CD4-positive, alpha-beta T cell treated with Interleukin-6 for 4 hours (primary cell): ENCODE measurements around the gene CNOT10.

ENCODE experiments used
- DNase-seq: peaks from one replicate; pipeline ENCODE4 v3.0.0-alpha.2; 2020; ENCODE audit warnings: mixed read lengths

CNOT10 gene

DNA sequence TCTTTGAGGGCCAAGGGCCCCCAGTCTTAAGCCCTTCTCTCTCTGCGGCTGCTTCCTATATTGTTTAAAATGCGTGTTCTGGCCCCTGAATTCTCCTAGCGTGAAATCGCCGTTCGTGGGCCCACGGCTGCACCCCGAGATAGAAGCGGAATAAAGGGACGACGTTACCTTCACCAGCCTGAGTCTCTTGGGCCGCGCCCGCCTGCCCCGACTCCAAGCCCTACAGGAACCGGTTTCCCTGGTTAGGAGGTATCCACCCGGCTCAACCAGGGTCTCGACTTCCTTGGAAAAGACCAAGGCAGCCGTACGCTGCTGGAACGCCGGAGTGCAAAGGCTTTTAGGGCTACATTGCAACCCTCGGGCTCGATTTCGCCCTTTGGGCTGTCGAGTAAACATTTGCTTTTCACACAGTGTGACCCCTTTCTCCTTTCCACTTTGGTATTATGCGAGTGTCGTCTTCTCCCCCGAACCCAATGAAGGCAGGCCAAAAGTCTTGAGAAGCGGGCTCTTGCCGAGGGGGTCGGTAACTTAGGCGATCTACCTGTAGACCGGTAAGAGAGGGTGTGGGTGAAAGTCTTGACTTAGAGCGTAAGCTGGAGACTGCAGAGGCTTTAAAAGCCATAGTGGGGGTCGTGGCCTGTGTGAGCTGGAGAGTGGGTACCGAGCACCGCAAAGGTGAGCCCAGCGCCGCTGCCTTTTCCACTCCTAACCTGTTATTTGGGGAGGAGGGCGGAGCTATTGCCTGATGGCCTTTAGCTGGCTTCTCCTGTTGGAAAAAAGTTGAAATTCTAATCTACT, 134.8 kb downstream of the CNOT10 start:
- DNase-seq = no peak

DNA sequence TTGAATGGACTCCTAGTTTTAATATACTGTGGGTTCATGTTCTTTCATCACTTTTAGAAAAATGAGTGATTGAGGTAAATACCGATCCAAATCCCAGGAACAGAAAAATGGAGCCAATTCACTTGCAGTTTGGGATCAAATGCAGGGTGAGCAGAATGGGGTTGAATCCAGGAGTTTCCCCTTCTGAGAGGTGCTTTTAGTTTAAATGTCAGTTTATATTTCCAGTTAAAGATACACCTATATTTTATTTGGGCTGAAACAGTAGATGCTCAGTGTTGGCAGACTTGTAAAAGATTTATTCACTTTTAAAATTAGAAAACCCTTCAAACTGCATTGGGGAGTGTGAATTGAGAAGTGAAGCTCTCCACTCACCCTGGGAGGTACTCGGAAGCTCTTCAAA, 135.4 kb downstream of the CNOT10 start:
- DNase-seq = no peak

DNA sequence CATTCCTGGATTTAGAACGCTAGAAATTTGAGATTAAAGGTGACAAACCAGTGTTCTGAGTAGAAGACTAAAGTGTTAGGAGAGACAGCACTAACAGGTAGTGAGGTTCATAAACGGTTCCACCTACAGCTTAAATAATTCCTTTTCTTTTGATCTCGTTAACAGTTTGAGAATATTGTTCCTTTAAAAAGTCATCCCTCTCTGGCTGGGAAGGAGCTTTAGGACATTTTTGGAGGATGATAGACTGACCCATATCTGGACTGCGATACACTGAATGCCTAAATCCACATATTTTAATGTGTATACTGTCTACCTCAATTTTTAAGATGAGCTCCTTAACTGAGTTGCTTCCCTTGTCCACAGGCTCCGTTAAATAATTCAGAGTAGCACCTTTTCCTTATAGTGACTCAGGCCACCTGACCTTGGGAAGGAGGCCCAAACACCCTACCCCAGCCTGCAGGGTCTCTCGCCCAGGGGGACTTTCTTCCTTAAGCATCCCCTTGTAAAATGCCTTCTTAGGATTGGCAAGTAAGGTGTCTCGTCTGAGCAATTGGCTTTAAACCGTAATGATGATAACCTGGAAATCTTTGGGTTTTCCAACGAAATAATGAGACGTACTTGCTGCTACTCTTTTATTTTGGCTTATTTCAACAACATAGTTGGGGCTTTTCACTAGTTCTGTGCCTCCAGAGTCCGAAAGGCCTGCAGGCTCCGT, 136.1 kb downstream of the CNOT10 start:
- no peak for DNase-seq

DNA sequence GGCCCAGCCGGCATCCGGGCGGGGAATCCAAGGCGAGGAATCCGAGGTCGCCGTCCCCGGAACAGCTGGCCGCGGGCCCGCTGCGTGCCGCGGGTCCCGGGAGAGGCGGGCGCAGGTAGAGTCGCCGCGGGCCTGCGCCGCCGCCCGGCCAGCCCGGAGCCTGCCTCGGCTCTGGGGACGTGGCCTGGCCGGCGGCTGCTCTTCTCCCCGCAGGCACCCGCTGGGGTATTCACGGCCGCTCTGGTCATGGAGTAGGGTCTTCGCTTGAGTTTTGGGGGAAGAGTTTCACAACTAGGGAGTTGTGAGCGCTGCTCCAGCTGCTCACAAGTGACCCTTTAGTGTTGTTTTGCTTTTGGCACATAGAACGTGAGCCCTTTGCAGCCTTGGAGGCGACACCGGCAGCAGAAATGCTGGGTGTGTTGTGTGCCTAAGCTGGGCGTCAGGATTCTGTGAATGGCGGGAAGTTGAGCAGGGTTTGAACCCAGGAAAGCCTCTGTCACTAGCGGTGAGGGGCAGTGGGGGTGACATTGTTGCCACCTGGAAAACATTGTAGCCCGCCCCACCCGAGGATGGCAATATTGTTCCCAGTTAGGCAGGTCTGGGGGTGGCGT, 136.8 kb downstream of the CNOT10 start:
- DNase-seq = no peak

- DNase-seq = no peak
Observed at GRCh38 chr3:32822609-32823498, 137.9 kb downstream of the CNOT10 start.
